ENCODE results near the gene HYLS1. TPM values are rescaled to one million over a fixed set of nuclear protein-coding genes. Genes with fewer than 3 reads are reported as not detected.

HYLS1 gene
- total RNA-seq, 1 experiment from 2014 or later, result 8.6 TPM

GRCh38 chr11:125931668-125932067 is 44.2 kb downstream of the HYLS1 start:
- no peak overlapping the region for H3K4me3 Mint-ChIP-seq
- H3K4ac ChIP-seq (ENCODE audit: low read depth, low read length), result no peak overlapping the region
- H3K18ac ChIP-seq (ENCODE audit: insufficient read length, low read depth, low read length), result no peak overlapping the region
- H3T11ph ChIP-seq (ENCODE audit: low read length), result no peak overlapping the region
- no peaks in the 10 kb centered on the region for H4K20me1 ChIP-seq (ENCODE audit: control insufficient read depth, insufficient read depth, insufficient read length)
- no peak overlapping the region for H3K14ac ChIP-seq (ENCODE audit: insufficient read depth, low read length)
- H3K23ac ChIP-seq (ENCODE audit: insufficient read length, low read depth, low read length), result no peak overlapping the region
- no peak overlapping the region for H3K27ac Mint-ChIP-seq
- H2BK12ac ChIP-seq (ENCODE audit: insufficient read length, low read depth, low read length), result no peak overlapping the region
- H4K5ac ChIP-seq (ENCODE audit: insufficient read length, low read depth, low read length), result no peak overlapping the region
- no peaks in the 10 kb centered on the region for H3K27me3 ChIP-seq (ENCODE audit: insufficient read depth, low read length)
- no peak overlapping the region for H4K8ac ChIP-seq (replicated peaks; ENCODE audit: insufficient read length, low read depth, low read length)
- H3K9ac ChIP-seq (ENCODE audit: extremely low read depth, insufficient read length, low read length), result no peak overlapping the region
- no peak overlapping the region for H2BK120ac ChIP-seq (ENCODE audit: low read depth, low read length, poor library complexity, severe bottlenecking)
- H3K27ac ChIP-seq (ENCODE audit: insufficient read length, low read depth, low read length), result no peak overlapping the region
- H3K4me2 ChIP-seq (ENCODE audit: insufficient read depth, insufficient read length, low read length), result no peak overlapping the region
- H2BK20ac ChIP-seq (ENCODE audit: low read depth, low read length, poor library complexity, severe bottlenecking), result no peak overlapping the region
- H3K4me1 ChIP-seq (ENCODE audit: insufficient read depth, low read length), result peaks cover 6% of the 10 kb centered on the region; the same call in 1 of the 2 replicates
- WGBS (ENCODE audit: extremely low coverage, insufficient read length, low lambda C conversion rate), result no CpG with 5 or more reads among the region's 6 CpGs
- no peak overlapping the region for H2BK5ac ChIP-seq (ENCODE audit: insufficient read length, low read length)
- no peaks in the 10 kb centered on the region for H3K79me1 ChIP-seq (ENCODE audit: insufficient read depth, low read depth, low read length, poor library complexity, severe bottlenecking)
- H3K36me3 Mint-ChIP-seq (ENCODE audit: insufficient read depth in 1 of 3, low read depth in 3 of 3), result no peaks in the 10 kb centered on the region
- no peaks in the 10 kb centered on the region for H3K9me3 ChIP-seq (ENCODE audit: control insufficient read depth, low read depth, low read length)
- no peak overlapping the region for H3K56ac ChIP-seq (ENCODE audit: insufficient read length, low read depth, low read length)
- no peak overlapping the region for H2AFZ ChIP-seq (ENCODE audit: low read length)
- no peaks in the 10 kb centered on the region; a peak in 1 of 5 replicates for H3K9me3 Mint-ChIP-seq
- H3K79me2 ChIP-seq (ENCODE audit: insufficient read depth, low read length), result no peaks in the 10 kb centered on the region
- H3K23me2 ChIP-seq (ENCODE audit: insufficient read length, low read depth, low read length, poor library complexity, severe bottlenecking), result no peaks in the 10 kb centered on the region
- H2BK15ac ChIP-seq (ENCODE audit: low read depth, low read length), result no peak overlapping the region
- peaks cover 10% of the 10 kb centered on the region for H3K27me3 Mint-ChIP-seq (ENCODE audit: low read depth)
- peaks cover 23 to 38% of the 10 kb centered on the region in 2 experiments for H3K4me1 Mint-ChIP-seq
- no peak for TF ChIP-seq CTCF (conservative IDR thresholded peaks at IDR 0.05)
- no peak overlapping the region for H2AK5ac ChIP-seq (ENCODE audit: insufficient read length, low read length)
- no peak overlapping the region for H4K91ac ChIP-seq (ENCODE audit: insufficient read length, low read depth, low read length)
- DNase-seq, result no peak

All from H9 (cell line).